ENCODE measurements around the gene MED25.

MED25 gene

DNA sequence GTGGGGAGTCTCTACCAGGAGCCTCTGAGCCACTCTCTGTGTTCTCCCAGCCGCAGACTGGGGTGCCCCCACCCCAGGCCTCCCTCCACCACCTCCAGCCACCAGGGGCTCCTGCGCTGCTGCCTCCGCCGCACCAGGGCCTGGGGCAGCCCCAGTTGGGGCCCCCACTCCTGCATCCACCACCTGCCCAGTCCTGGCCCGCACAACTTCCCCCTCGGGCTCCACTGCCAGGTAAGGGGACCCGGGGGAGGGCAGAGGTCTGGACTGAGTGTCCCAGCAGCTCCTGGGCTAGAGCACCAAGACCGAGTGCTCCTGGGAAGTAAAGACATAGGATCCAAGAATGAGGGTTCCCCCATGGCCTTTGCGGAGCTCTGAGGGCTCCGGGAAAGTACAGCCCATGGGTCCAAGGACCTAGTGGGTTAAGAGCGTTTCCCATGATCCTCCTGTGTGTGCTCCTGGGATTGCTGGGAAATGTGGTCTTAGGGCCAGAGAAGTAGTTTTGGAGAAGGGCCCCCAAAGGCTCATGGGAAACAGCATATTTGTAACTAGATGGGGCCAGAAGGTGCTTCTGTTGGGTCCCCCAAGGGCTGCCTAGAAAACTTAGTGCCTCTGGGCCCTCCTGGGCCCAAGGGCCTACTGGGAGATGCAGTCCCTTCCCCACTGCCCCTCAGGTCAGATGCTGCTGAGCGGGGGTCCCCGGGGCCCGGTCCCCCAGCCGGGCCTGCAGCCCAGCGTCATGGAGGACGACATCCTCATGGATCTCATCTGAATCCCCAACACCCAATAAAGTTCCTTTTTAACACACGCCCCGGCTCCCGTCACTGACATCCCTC lies 18.3 kb downstream of the MED25 start:
- TF ChIP-seq SPI1 (IDR thresholded peaks at IDR 0.05; ENCODE audit: low read depth, low read length): no peak
- no peak for TF ChIP-seq POLR2AphosphoS5 (IDR thresholded peaks at IDR 0.05; ENCODE audit: low read depth, low read length)
- TF ChIP-seq PAX5 (IDR thresholded peaks at IDR 0.05; ENCODE audit: insufficient read depth, low read length, severe bottlenecking): no peak
- no peak for TF ChIP-seq POU2F2 (IDR thresholded peaks at IDR 0.05; ENCODE audit: low read depth, low read length)
- no peak for TF ChIP-seq TAF1 (IDR thresholded peaks at IDR 0.05; ENCODE audit: low read depth, low read length)
- no peak for TF ChIP-seq POLR2A (IDR thresholded peaks at IDR 0.05; ENCODE audit: low read depth, low read length)
- no peak for DNase-seq (ENCODE audit: insufficient read length, low spot score)
- no peak for FAIRE-seq

DNA sequence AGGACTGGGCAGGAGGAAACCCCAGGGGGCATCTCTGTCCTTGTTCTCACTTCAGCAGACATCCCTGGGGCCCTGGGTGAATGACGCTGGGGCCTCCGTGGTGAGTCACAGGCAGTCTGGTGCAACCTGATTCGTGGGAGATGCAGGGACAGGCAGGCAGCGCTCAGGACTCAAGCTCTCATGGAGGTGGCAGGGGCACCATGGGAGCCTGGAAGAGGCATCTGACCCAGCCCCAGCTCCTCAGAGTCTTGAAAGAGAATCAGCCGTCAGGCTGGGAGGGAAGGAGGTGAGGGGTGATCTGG lies 18.9 kb downstream of the MED25 start:
- TF ChIP-seq POU2F2 (IDR thresholded peaks at IDR 0.05; ENCODE audit: low read depth, low read length): no peak
- TF ChIP-seq SPI1 (IDR thresholded peaks at IDR 0.05; ENCODE audit: low read depth, low read length): no peak
- no peak for TF ChIP-seq TAF1 (IDR thresholded peaks at IDR 0.05; ENCODE audit: low read depth, low read length)
- FAIRE-seq (no peak), DNase-seq (ENCODE audit: insufficient read length, low spot score) (no peak)

DNA sequence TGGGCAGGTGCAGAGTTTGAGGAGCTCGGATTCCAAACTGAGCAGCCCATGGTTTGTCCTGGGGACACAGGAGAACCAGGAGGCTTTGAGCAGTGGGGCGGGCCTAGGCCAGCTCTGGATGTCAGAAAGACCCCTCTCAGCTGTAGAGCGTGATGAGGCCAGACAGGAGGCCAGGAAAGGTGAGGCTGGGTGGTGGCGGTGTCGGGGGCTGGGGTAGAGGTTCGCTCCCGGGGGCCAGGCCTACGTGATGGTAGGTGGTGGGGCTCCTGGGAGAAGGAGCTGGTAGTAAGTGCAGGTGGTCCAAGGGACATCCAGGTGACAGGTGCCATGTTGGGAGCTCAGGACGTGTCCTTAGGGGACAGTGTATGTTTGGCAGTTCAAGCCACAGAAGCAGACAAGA lies 19.3 kb downstream of the MED25 start:
- no peak for FAIRE-seq
- TF ChIP-seq POU2F2 (IDR thresholded peaks at IDR 0.05; ENCODE audit: low read depth, low read length): no peak
- peak; percentile 14; the same call in 1 of the 2 replicates for TF ChIP-seq POLR2AphosphoS5 (IDR thresholded peaks at IDR 0.05; ENCODE audit: low read depth, low read length)
- TF ChIP-seq SPI1 (IDR thresholded peaks at IDR 0.05; ENCODE audit: low read depth, low read length): no peak
- no peak for TF ChIP-seq POLR2A (IDR thresholded peaks at IDR 0.05; ENCODE audit: low read depth, low read length)

DNA sequence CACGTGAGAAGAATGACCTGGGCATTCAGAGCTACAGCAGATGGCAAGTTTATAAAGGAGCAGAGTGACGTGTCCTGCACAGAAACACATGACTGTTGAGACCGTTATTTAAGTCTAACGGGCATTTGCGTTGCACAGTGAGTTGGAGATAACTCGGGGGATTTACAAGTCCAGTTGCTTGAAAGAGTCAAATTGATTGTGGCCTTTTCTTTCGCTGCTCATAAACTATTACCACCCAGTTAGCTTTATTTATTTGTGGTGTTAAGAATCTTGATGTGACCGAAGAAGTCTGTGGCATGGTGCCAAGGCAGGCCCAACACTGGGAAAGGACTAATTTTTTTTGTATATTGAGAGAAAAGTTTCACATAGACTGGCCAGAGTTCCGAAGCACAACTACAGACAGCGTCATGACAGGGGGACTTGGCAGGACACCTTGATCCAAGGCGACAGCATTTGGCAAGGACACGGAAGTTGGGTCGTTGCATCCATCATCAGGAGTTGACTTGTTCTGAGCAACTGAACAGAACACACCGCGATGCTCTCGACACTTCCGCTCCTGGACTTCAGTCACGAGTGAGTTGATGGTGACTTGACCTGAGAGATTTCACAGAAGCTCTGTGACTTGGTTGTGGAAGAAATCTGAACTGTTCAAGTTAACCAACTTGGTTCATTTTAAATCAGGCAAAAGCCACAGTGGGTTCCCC lies 20.9 kb downstream of the MED25 start:
- DNase-seq (ENCODE audit: insufficient read length, low spot score) (no peak), FAIRE-seq (no peak)
- TF ChIP-seq SPI1 (IDR thresholded peaks at IDR 0.05; ENCODE audit: low read depth, low read length) (no peak), POLR2A (IDR thresholded peaks at IDR 0.05; ENCODE audit: low read depth, low read length) (0 out of 2 replicates have a peak, but pooled peaks have one; percentile 16)

More for the DNA sequence above, 19.3 kb downstream of the MED25 start:
- no peak for DNase-seq (ENCODE audit: insufficient read length, low spot score)

DNA sequence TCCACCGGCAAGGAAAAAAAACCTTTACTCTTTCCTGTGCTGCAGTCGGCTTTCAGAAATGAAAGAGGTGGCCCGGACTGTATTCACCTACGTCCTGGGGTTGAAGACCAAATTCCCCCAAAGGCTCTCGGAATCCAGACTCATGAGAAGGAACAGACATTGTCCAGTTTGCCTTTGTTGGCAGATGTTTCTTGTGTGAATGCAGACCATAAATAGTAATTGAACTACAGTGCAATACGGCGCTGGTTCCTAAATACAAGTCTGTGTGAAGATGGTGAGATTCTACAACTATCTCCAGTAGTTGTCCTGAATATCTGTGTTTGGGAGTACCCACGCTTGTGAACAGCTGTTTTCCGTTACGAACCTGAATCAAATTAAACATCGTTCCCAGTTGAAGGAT lies 21.6 kb downstream of the MED25 start:
- DNase-seq (ENCODE audit: insufficient read length, low spot score): no peak
- TF ChIP-seq PAX5 (IDR thresholded peaks at IDR 0.05; ENCODE audit: insufficient read depth, low read length, severe bottlenecking) (no peak), POLR2AphosphoS5 (IDR thresholded peaks at IDR 0.05; ENCODE audit: low read depth, low read length) (no peak), SPI1 (IDR thresholded peaks at IDR 0.05; ENCODE audit: low read depth, low read length) (no peak), POU2F2 (IDR thresholded peaks at IDR 0.05; ENCODE audit: low read depth, low read length) (no peak), POLR2A (IDR thresholded peaks at IDR 0.05; ENCODE audit: low read depth, low read length) (no peak), TAF1 (IDR thresholded peaks at IDR 0.05; ENCODE audit: low read depth, low read length) (no peak)
- FAIRE-seq: no peak

DNA sequence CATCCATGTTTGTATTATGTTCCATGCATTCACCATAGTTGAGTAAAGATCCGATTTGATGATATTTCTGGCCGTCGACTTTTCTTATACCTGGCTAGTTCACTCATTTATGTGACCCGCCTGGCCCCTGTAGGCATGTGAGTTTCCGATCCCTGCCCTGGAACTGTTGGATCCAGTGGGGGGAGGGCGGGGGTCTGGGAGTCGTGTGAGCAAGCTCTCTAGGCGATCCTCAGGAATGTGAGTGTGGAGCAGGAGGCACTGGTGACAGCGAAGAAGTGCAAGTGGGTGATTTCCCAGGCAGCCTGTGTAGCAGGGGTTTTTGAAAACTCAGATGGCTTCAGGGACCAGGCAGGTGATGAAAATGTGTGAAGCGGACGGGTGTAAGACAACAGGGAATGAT lies 22.2 kb downstream of the MED25 start:
- no peak for TF ChIP-seq SPI1 (IDR thresholded peaks at IDR 0.05; ENCODE audit: low read depth, low read length)
- TF ChIP-seq POLR2AphosphoS5 (IDR thresholded peaks at IDR 0.05; ENCODE audit: low read depth, low read length): no peak
- TF ChIP-seq PAX5 (IDR thresholded peaks at IDR 0.05; ENCODE audit: insufficient read depth, low read length, severe bottlenecking): no peak
- no peak for TF ChIP-seq POU2F2 (IDR thresholded peaks at IDR 0.05; ENCODE audit: low read depth, low read length)
- no peak for TF ChIP-seq TAF1 (IDR thresholded peaks at IDR 0.05; ENCODE audit: low read depth, low read length)
- no peak for TF ChIP-seq POLR2A (IDR thresholded peaks at IDR 0.05; ENCODE audit: low read depth, low read length)
- no peak for FAIRE-seq

DNA sequence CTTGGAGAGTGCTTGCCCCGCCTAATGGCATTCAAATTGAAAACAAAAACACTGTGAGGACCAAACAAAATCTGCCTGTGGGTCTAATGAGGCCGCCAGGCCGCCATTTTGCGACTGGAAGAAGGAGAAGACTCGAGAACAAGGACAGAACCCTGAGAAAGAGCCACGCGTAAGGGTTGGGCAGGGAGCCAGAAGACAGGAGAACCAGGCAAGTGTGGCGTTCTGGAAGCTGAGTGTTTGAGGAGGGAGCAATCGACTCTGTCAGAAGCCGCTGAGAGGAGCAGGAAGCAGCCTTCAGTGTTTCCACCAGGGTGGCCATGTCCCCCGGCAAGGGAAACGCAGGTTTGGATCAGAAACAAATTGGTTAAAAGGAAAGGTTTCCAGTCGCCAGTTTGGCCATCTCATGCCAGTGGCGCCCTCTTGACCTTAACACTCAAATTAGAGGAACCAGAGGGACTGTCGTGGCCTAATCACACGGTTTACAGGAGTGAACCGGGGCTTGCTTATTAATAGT lies 22.7 kb downstream of the MED25 start:
- no peak for DNase-seq (ENCODE audit: insufficient read length, low spot score)
- FAIRE-seq: no peak
- TF ChIP-seq TAF1 (IDR thresholded peaks at IDR 0.05; ENCODE audit: low read depth, low read length) (no peak), SPI1 (IDR thresholded peaks at IDR 0.05; ENCODE audit: low read depth, low read length) (no peak), POLR2A (IDR thresholded peaks at IDR 0.05; ENCODE audit: low read depth, low read length) (no peak), POLR2AphosphoS5 (IDR thresholded peaks at IDR 0.05; ENCODE audit: low read depth, low read length) (no peak), PAX5 (IDR thresholded peaks at IDR 0.05; ENCODE audit: insufficient read depth, low read length, severe bottlenecking) (no peak)

More for the DNA sequence above, 22.2 kb downstream of the MED25 start:
- DNase-seq (ENCODE audit: insufficient read length, low spot score): no peak

DNA sequence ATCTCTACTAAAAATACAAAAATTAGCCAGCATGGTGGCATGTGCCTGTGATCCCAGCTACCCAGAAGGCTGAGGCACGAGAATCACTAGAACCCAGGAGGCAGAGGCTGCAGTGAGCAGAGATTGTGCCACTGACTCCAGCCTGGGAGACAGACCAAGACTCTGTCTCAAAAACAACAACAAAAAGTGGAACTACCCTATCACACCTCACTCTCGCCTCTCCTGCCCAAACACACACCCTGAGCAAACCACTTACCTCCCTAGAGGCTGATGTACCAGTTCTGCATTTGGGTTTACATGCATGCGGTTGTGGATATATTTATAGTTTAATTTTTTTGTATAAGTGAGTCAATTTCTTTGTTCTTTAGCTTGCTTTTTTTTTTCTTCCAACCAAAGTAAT lies 25.2 kb downstream of the MED25 start:
- TF ChIP-seq SPI1 (IDR thresholded peaks at IDR 0.05; ENCODE audit: low read depth, low read length) (peak; percentile 58), POLR2AphosphoS5 (IDR thresholded peaks at IDR 0.05; ENCODE audit: low read depth, low read length) (no peak), TAF1 (IDR thresholded peaks at IDR 0.05; ENCODE audit: low read depth, low read length) (no peak), POLR2A (IDR thresholded peaks at IDR 0.05; ENCODE audit: low read depth, low read length) (no peak)
- no peak for FAIRE-seq
- DNase-seq (ENCODE audit: insufficient read length, low spot score): no peak

DNA sequence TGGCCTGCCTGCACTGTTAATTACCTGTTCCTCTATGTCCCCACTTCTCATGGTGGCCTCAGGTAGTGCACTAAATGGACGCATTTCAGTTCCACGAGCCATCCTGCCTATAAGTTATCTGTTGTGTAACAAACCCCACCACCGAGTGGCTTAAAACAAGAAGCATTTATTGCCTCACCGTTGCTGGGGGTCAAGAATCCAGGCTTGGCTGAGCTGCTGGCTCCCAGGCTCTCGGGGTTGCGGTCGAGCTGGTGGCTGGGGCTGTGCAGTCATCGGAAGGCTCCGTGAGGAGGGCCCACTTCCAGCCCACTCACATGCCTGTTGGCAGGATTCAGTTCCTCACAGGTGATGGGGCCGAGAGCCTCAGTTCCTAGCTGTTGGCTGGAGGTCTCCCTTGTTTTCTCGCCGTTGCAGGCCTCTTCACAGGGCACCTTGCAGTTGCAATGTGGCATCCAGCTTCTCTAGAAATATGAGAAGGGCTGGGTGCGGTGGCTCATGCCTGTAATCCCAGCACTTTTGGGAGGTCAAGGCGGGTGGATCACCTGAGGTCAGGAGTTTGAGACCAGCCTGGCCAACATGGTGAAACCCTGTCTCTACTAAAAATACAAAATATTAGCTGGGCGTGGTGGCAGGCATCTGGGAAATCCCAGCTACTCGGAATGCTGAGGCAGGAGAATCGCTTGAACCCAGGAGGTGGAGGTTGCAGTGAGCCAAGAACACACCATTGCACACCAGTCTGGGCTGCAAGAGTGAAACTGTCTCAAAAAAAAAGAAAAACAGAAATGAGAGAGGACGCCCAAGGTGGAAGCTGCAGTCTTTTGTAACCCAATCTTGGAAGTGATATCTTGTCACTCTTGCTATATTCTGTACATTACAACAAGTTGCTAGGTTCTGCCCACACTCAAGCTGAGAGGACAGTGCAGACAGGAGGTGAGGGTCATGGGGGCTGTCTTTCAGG lies 26.3 kb downstream of the MED25 start:
- no peak for TF ChIP-seq TAF1 (IDR thresholded peaks at IDR 0.05; ENCODE audit: low read depth, low read length)
- no peak for TF ChIP-seq POLR2A (IDR thresholded peaks at IDR 0.05; ENCODE audit: low read depth, low read length)
- no peak for TF ChIP-seq PAX5 (IDR thresholded peaks at IDR 0.05; ENCODE audit: insufficient read depth, low read length, severe bottlenecking)
- TF ChIP-seq POU2F2 (IDR thresholded peaks at IDR 0.05; ENCODE audit: low read depth, low read length): no peak
- no peak for TF ChIP-seq POLR2AphosphoS5 (IDR thresholded peaks at IDR 0.05; ENCODE audit: low read depth, low read length)
- no peak for TF ChIP-seq SPI1 (IDR thresholded peaks at IDR 0.05; ENCODE audit: low read depth, low read length)
- FAIRE-seq (no peak), DNase-seq (ENCODE audit: insufficient read length, low spot score) (no peak)
